GM19324 (cell line): ENCODE measurements around the gene TBRG1.

Experiments used
- ATAC-seq: cut with Tn5 transposase; IDR thresholded peaks from one replicate; pipeline ENCODE4 v1.9.1; 2021; ENCODE audit warnings: mild to moderate bottlenecking, moderate library complexity; ENCODE audit not compliant: unreplicated experiment, low FRiP score

The TBRG1 gene

GRCh38 chr11:124658501-124658900 is 35.8 kb downstream of the TBRG1 start:
- no peak for ATAC-seq

DNA sequence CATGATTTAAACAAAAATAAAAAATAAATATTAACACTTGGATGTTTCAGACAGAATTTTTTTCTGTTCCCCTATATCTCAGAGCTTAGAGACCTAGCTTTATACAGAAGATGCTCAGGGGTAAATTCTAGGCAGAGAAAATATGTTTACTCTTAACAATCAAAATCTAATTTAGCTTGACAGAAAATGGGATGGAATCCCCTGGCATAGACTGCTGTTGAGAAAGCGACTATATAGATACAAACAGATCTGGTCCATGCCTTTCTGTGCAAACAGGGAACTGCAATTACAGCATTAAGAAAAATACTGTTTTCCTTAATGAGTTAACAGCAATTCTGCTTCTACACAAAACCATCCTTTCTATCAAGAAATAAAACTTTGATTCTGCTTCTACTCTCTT is 36.3 kb downstream of the TBRG1 start:
- ATAC-seq, result no peak

GRCh38 chr11:124661553-124661952 is 38.9 kb downstream of the TBRG1 start:
- ATAC-seq, result no peak

GRCh38 chr11:124662106-124662505 is 39.4 kb downstream of the TBRG1 start:
- ATAC-seq, result no peak

- no peak for ATAC-seq
Measured at GRCh38 chr11:124663861-124664260, 41.2 kb downstream of the TBRG1 start.

- no peak for ATAC-seq
Measured at GRCh38 chr11:124667601-124668000, 44.9 kb downstream of the TBRG1 start.

- no peak for ATAC-seq
Measured at GRCh38 chr11:124669193-124669592, 46.5 kb downstream of the TBRG1 start.

DNA sequence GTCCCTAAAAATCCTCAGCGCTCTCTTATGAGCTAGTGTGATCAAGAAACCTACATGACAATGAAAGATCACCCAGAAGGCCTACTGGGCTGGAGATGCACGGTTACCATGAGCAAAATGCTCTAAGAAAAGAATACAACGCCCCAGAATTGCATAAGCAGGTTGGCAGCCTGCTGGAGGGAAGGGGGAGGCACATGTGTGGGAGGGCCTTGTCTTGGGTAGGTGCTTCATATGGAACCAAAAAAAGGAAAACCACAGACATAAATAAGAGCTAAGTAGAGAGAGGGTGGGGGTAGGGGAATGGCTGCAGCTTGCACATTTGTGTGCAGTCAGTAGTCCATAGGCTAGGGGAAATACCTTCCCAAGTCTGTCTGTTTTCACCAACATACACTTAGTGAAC is 48.1 kb downstream of the TBRG1 start:
- ATAC-seq, result no peak

- ATAC-seq, result no peak
Measured at GRCh38 chr11:124672536-124673215, 50.0 kb downstream of the TBRG1 start.

- peak; percentile 94 for ATAC-seq
Measured at GRCh38 chr11:124673333-124674167, 50.9 kb downstream of the TBRG1 start, which contains the start of the genes SIAE and SPA17. Gene SIAE, minus strand, starts transcription at chr11:124673739. Its CDS starts 31 bp downstream, at chr11:124673708. Gene SPA17, plus strand, starts transcription at chr11:124673904. Its CDS starts 1,361 bp downstream, at chr11:124675265.

DNA sequence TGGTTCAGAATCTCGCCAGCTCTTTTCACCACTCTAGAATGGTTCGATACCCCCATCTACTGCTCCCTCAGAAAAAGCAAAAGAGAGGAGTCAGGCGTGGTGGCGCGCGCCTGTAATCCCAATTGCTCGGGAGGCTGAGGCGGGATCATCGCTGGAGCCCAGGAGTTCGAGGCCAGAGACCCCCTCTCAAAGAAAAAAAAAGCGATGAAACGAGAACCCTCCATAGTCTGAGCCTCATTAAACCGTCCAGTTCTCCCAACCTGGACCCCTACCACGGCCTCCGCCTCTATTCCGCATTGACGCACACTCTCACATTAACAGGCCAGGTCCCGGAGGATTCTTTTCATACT is 51.5 kb downstream of the TBRG1 start:
- no peak for ATAC-seq

DNA sequence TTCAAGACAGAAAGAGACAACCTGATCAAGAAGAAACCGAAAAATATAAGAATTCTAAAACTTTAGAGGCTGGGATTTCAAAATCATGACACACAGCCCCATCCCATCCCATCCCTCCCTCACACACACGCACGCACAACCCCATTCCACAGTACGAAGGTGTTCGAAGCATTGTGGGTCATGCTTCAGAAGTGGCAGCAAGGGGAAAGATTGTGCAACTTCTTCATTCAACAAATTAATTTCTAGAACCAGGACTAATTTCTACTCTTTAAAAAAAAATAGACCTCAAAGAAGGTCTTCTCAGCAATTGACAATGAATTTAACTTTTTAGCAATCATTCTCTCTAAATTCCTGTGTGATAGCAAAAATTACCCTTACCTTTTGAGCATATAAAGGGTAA is 51.9 kb downstream of the TBRG1 start:
- no peak for ATAC-seq

DNA sequence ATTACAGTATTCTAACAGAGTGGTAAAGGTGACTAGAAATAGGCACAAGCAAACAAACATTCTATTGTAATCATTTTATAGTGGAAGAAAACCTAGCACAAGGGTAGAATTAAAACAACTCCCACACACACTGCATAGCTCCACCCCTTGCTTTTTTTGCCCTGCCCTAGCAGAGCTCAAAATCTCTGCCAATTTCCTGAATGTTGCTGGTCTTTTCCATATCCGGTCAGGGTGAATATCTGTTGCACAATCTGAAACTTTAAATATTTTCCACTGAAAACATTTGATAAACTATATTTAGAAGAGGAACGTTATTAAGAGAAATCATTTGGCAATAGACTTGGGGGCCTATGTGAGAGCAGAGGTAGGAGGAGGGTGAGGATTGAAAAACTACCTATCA is 53.7 kb downstream of the TBRG1 start:
- no peak for ATAC-seq

DNA sequence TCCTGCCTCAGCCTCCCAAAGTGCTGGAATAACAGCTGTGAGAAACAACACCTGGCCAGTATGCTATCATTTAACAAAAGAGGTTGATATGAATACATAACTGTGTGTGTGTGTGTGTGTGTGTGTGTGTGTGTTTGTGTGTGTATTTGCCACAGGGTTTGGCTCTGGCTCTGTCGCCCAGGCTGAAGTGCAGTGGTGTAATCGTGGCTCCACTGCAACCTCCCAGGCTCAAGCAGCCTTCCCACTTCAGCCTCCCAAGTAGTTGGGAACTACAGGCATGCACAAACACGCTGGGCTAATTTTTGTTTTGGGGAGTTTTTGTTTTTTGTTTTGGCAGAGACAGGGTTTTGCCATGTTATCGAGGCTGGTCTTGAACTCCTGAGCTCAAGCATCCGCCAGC is 55.8 kb downstream of the TBRG1 start:
- ATAC-seq, result no peak

GRCh38 chr11:124681421-124681820 is 58.8 kb downstream of the TBRG1 start:
- ATAC-seq, result no peak

DNA sequence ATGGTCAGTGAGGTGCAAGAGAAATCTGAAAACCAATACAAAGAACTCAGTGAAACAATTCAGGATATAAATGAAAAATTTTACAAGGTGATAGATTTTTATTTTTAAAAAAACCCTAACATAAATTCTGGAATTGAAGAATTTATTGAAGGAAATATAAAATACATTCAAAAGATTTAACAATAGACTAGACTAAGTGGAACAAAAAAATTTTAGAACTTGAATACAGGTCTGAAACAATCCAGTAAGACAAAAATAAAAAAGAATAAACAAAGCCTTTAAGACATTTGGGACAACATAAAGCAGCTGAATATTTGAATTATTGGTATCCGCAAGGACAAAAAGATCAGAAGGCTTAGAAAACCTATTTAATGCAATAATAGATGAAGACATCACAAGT is 59.8 kb downstream of the TBRG1 start:
- no peak for ATAC-seq
